ENCODE measurements around the gene ARID2.

The ARID2 gene

DNA sequence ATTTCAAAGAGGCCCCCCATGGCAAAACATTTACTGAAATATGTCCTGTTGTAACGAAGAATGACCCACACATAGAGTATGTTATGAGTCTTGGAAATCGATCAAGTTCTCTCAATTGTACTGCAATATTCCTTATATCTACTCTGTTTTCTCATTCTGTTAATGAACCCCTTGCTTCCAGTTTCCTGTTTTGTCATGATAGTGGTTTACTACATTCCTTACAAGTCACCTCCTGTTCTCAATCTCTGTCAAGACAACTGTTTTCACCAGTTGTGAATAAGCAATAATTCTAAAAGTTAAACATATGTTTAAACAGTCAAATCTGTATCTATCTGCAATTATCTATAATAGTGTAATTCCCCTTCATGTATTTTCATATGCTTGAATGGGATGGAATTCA is 16.4 kb upstream of the ARID2 start:
- H3K27ac ChIP-seq: no peak overlapping the region
- DNase-seq (ENCODE audit: low spot score): no peak
- CTCF ChIA-PET: no interaction called here
- POLR2A ChIA-PET (ENCODE audit: low non-redundant PET): no interaction called here
- TF ChIP-seq, protein P1, sequence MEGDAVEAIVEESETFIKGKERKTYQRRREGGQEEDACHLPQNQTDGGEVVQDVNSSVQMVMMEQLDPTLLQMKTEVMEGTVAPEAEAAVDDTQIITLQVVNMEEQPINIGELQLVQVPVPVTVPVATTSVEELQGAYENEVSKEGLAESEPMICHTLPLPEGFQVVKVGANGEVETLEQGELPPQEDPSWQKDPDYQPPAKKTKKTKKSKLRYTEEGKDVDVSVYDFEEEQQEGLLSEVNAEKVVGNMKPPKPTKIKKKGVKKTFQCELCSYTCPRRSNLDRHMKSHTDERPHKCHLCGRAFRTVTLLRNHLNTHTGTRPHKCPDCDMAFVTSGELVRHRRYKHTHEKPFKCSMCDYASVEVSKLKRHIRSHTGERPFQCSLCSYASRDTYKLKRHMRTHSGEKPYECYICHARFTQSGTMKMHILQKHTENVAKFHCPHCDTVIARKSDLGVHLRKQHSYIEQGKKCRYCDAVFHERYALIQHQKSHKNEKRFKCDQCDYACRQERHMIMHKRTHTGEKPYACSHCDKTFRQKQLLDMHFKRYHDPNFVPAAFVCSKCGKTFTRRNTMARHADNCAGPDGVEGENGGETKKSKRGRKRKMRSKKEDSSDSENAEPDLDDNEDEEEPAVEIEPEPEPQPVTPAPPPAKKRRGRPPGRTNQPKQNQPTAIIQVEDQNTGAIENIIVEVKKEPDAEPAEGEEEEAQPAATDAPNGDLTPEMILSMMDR (conservative IDR thresholded peaks at IDR 0.05; ENCODE audit: low read depth): no peak

DNA sequence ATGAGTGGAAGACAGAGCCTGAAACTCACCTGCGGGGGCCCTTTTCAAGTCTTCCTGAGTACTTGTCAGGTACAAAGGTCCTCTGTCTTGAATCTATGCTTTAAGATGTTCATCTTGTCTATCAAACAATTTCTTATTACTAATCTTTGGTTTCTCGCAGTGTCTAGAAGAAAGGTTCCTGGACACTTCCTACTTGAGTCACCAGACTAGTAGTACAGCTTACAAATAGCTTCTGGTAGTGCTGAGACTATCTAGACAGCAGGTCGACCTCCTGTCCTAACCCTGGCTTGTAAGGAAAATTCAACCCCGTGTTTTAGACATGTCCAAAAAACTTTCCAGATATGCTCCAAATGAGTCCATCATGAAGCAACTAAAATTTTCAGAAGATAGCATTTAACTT is 11.2 kb upstream of the ARID2 start:
- ChIA-PET CTCF (no interaction called here), POLR2A (ENCODE audit: low non-redundant PET) (no interaction called here)

DNA sequence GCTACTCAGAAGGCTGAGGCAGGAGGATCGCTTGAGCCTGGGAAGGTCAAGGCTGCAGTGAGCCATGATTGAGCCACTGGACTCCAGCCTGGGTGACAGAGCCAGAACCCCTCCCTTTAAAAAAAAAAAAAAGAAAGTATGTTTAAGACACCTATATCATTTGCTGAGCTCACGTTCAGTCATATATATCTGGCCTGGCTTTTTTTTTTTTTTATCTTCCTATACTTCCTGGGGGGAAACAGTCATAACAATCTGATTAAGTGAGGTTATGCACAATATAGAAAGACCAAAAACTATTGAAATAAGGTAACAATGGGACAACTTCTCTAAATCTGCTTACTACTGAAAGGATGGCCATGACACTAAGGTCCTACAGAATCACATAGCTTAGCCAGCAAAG is 9.4 kb upstream of the ARID2 start:
- CTCF ChIA-PET: interaction anchor here (0.6 kb wide), 1 partner anchor 46 kb away, joined by 3 read pairs; no protein-coding TSS in a partner anchor
- DNase-seq (ENCODE audit: low spot score): no peak
- TF ChIP-seq, protein P1 (conservative IDR thresholded peaks at IDR 0.05; ENCODE audit: low read depth): no peak
- no peak overlapping the region for H3K27ac ChIP-seq
- POLR2A ChIA-PET (ENCODE audit: low non-redundant PET): interaction anchor here (0.6 kb wide), 1 partner anchor 105 kb away, joined by 5 read pairs; no protein-coding TSS in a partner anchor

More for the DNA sequence above, 11.2 kb upstream of the ARID2 start:
- TF ChIP-seq, protein P1 (conservative IDR thresholded peaks at IDR 0.05; ENCODE audit: low read depth): no peak
- no peak for DNase-seq (ENCODE audit: low spot score)
- H3K27ac ChIP-seq: no peak overlapping the region

DNA sequence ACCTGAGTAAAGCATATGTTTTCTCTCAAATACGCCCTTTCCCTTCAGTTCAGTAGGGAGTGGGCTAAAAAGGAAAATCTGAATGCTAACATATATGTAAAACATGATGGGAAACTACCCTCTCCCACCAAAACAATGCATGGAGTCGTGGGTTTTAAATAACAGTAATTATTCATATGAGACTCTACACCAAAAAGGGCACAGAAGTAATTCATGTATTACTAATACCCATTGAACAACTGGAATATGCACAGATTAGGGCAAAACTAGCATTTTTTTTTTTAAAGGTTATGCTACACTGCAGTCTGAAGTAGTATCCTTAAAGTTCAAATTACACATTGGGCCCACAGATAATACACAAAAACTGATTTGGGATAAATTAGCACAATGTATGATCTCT is 8.1 kb upstream of the ARID2 start:
- ChIA-PET CTCF (no interaction called here), POLR2A (ENCODE audit: low non-redundant PET) (no interaction called here)
- H3K27ac ChIP-seq: no peak overlapping the region
- TF ChIP-seq, protein P1 (conservative IDR thresholded peaks at IDR 0.05; ENCODE audit: low read depth): no peak
- no peak for DNase-seq (ENCODE audit: low spot score)

DNA sequence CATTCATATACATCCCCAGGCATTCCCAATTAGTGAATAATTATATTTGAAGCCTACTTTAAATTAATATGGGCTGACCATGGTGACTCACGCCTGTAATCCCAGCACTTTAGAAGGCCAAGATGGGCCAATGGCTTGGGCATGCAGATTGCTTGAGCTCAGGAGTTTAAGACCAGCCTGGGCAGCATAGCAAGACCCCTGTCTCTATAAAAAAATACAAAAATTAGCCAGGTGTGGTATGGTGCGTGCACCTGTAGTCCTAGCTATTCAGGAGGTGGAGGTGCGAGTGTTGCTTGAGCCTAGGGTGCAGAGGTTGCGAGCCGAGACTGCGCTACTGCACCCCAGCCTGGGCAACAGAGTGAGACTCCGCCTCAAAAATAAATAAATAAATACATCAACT is 7.6 kb upstream of the ARID2 start:
- TF ChIP-seq, protein P1 (conservative IDR thresholded peaks at IDR 0.05; ENCODE audit: low read depth): no peak
- ChIA-PET POLR2A (ENCODE audit: low non-redundant PET) (no interaction called here), CTCF (interaction anchor here (0.5 kb wide), 1 partner anchor 61 kb away, joined by 3 read pairs; no protein-coding TSS in a partner anchor)
- H3K27ac ChIP-seq: no peak overlapping the region
- DNase-seq (ENCODE audit: low spot score): no peak

DNA sequence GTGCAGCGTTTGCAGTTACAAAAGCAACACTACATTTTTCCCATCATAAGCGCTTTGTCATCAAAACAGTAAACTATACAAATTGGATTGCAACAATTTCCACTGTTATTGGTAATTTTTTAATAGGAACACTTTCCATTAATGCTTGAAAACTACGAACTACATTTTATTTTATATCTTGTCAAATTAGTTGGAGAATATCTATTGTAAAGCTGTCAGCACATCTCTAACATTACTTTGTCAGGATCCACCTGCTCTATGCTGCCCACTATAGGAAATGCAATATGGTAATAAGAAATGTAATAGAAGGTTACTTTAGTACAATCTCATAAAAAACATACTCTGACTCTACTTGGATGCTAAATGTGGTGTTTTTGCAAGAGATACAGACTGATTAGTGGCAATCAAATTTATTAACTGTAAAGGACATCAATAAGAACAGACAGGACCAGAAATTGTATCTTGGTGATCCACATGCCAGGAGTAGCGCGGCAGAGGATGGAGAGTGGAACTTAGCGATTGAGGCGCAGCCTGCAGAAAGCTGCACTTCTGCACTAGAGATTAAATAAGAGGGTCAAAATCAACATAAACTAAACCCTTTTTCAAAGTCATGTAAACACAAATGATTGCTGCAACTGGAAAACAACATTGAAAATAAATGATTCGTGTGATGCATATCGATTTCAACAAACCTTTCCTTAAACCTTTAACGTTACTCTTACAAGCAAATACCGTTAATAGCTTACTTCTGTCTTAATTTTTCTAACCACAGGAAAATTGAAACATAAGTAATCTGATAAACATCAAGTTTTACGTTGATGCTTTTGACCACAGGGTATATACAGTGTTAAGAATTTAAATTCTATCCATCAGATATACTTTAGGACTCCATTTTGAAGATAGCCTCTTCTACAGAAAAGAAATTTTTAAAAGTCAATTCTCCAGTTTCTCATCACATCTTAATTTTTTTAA is 3.6 kb upstream of the ARID2 start:
- CTCF ChIA-PET: interaction anchor here (0.5 to 3.2 kb wide), 9 partner anchors 12 to 203 kb away, joined by 3 to 22 read pairs (median 3); no protein-coding TSS in a partner anchor
- H3K27ac ChIP-seq: no peak overlapping the region
- DNase-seq (ENCODE audit: low spot score): peak; percentile 45
- POLR2A ChIA-PET (ENCODE audit: low non-redundant PET): interaction anchor here (0.7 kb wide), 1 partner anchor 182 kb away, joined by 3 read pairs; no protein-coding TSS in a partner anchor
- TF ChIP-seq, protein P1 (conservative IDR thresholded peaks at IDR 0.05; ENCODE audit: low read depth): peak; percentile 86

Data from RWPE1 (cell line).